Fibroblast of pulmonary artery (primary cell): ENCODE results near the gene SLC5A9.
"Not testable (repeated sequence)": the region's sequence is repeated elsewhere in the genome, so short reads cannot be mapped to it uniquely, and the experiment has no call there.

ENCODE experiments used
- DNase-seq: peaks from one replicate; pipeline ENCODE4 v3.0.0-alpha.2; 2010; ENCODE audit warnings: low read depth
- H3K4me3 ChIP-seq: replicated peaks from 2 replicates; pipeline ENCODE4 v1.5.1; 2011; ENCODE audit warnings: low read depth, mild to moderate bottlenecking, control low read depth, low read length, moderate library complexity
- TF ChIP-seq, protein P1 (sequence below): IDR thresholded peaks from 2 replicates; pipeline ENCODE4 v1.5.1; 2011; ENCODE audit warnings: mild to moderate bottlenecking, control low read depth, low read length, inconsistent platforms; ENCODE audit errors: missing control alignments

SLC5A9 gene

DNA sequence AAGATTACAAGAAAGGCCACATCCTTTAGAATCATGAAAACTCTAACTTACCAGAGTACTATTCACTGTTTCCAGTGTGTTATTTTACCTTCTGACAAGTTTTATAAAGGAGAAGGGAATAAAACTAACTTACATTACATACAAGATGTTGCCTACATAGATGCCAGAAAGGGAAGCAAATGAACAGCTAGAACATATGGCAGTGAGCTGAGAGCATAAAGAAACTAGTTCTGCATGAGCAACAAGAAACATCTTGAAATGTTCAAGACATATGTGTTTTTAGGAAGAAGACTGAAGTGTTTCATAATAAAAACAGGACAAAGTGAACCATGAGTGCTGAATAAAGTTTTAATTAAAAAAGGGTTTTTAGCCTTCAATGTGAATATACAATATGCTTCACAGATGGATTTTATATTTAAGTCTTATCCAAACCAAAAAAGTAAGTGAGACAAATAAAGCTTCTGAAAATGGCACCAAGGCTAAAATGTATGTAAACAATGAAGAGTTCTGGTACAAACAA is 39.4 kb downstream of the SLC5A9 start:
- no peak for DNase-seq
- H3K4me3 ChIP-seq = no peak overlapping the region
- TF ChIP-seq, protein P1, sequence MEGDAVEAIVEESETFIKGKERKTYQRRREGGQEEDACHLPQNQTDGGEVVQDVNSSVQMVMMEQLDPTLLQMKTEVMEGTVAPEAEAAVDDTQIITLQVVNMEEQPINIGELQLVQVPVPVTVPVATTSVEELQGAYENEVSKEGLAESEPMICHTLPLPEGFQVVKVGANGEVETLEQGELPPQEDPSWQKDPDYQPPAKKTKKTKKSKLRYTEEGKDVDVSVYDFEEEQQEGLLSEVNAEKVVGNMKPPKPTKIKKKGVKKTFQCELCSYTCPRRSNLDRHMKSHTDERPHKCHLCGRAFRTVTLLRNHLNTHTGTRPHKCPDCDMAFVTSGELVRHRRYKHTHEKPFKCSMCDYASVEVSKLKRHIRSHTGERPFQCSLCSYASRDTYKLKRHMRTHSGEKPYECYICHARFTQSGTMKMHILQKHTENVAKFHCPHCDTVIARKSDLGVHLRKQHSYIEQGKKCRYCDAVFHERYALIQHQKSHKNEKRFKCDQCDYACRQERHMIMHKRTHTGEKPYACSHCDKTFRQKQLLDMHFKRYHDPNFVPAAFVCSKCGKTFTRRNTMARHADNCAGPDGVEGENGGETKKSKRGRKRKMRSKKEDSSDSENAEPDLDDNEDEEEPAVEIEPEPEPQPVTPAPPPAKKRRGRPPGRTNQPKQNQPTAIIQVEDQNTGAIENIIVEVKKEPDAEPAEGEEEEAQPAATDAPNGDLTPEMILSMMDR = no peak

DNA sequence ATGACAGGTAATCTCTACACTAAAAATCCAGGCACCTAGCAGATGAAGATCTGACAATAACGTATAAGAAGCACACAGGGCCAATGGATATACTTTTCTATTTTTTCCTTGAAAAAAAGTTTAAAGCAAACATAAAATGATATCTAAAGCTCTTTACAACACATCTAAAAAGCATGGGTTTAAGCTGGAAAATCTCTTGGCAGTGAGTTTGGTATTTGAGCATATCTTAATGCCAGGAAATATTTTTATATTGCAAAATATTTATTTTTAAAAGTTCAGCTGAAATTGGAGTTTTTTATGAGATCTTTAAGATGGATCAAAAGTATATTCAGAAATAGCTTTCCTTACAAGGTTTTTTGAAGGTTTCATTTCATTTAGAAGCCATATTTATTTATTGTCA is 40.5 kb downstream of the SLC5A9 start:
- TF ChIP-seq, protein P1 = no peak
- DNase-seq = no peak

DNA sequence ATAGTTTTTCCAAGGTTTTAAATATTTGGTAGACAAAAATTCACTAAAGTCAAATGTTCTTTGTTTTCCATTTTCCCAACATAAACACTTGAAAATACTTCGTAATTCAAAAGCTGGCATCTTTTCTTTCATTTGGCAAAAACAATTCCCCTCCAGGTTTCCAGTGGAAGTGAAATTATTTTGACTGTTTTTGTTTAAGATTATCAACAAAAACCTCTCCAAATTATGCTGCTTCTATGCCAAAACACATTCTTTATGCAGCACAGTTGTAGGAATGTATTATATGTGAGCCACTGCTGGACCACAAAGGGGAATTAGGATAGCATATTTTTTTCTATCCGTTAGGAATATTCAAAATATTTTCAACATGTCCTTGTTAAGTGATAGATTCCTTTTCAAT is 44.1 kb downstream of the SLC5A9 start:
- no peak overlapping the region for H3K4me3 ChIP-seq
- TF ChIP-seq, protein P1 = no peak
- DNase-seq = no peak

More for the DNA sequence above, 40.5 kb downstream of the SLC5A9 start:
- no peak overlapping the region for H3K4me3 ChIP-seq

GRCh38 chr1:48277437-48277836 is 54.9 kb downstream of the SLC5A9 start:
- not testable (repeated sequence) for H3K4me3 ChIP-seq, DNase-seq

DNA sequence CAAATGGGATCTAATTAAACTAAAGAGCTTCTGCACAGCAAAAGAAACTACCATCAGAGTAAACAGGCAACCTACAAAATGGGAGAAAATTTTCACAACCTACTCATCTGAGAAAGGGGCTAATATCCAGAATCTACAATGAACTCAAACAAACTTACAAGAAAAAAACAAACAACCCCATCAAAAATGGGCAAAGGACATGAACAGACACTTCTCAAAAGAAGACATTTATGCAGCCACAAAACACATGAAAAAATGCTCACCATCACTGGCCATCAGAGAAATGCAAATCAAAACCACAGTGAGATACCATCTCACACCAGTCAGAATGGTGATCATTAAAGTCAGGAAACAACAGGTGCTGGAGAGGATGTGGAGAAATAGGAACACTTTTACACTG is 59.8 kb downstream of the SLC5A9 start:
- not testable (repeated sequence) for H3K4me3 ChIP-seq, DNase-seq

GRCh38 chr1:48284696-48285420 is 62.3 kb downstream of the SLC5A9 start:
- not testable (repeated sequence) for DNase-seq, H3K4me3 ChIP-seq

DNA sequence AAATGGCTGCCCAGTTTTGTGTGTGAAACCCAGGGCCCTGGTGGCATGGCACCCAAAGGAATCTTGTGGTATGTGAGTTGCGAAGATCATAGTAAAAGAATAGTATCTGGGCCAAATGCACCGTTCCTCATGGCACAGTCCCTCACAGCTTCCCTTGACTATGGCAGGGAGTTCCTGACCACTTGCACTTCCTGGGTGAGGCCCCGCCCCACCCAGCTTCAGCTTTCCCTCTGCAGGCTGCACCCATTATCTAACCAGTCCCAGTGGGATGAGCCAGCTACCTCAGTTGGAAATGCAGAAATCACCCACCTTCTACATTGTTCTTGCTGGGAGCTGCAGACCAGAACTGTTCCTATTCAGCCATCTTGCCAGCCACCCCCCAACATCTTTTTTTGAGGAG is 63.0 kb downstream of the SLC5A9 start:
- no peak for DNase-seq
- TF ChIP-seq, protein P1 = no peak
- no peak overlapping the region for H3K4me3 ChIP-seq

- TF ChIP-seq, protein P1 = no peak
- no peak overlapping the region for H3K4me3 ChIP-seq
- no peak for DNase-seq
Measured at GRCh38 chr1:48291421-48291820, 68.9 kb downstream of the SLC5A9 start.
